Measurements from ENCODE around the gene CFAP57. TPM values are rescaled to one million over a fixed set of nuclear protein-coding genes. Genes with fewer than 3 reads are reported as not detected.
A peak's percentile ranks its signal among the peaks of the same experiment; 100 is the strongest.

The CFAP57 gene
- total and polyA plus RNA-seq, 2 of the 8 experiments (the other 6 are each of a cell fraction or from before 2014, with no cell fraction given) = 0.20 to 0.80 TPM

DNA sequence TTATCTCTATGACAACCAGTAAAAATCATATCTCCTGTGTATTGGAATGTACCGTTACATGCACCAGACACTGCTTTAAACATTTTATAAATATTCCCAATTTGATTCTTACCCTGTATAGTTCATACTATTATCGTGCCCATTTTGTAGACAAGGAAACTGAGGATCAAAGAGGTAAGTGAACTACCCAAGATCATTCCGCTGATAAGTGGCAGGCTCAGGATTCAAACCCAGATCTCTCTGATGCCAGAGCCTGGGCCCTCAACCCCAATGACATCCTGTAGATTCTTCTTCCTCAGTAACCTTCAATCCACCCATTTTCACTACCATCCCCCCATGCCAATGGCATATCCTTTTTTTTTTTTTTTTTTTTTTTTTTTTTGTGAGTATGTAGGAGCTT, 12.3 kb downstream of the CFAP57 start:
- Histone ChIP-seq H2BK20ac (ENCODE audit: low read length) (no peak overlapping the region), H3K9me3 (ENCODE audit: insufficient read depth in 2 of 2, low read depth in 1 of 2, low read length in 1 of 2) (no peaks in the 10 kb centered on the region), H3K27me3 (replicated peaks in 1 of 4; ENCODE audit: control insufficient read depth in 3 of 4, extremely low read depth in 1 of 4, insufficient read depth in 3 of 4, low read length in 3 of 4) (no peaks in the 10 kb centered on the region), H3K4me3 (ENCODE audit: extremely low read depth in 1 of 4, insufficient read depth in 2 of 4, low read depth in 3 of 4, low read length in 4 of 4) (no peak overlapping the region), H2BK5ac (ENCODE audit: low read depth, low read length) (no peak overlapping the region), H4K5ac (ENCODE audit: insufficient read length, low read depth, low read length) (no peak overlapping the region), H3K27ac (ENCODE audit: low read depth, low read length) (no peak overlapping the region), H3K23me2 (ENCODE audit: low read depth, low read length) (no peaks in the 10 kb centered on the region), H3K56ac (replicated peaks; ENCODE audit: insufficient read length, low read depth, low read length) (no peak overlapping the region), H4K91ac (replicated peaks; ENCODE audit: insufficient read length, low read length) (no peak overlapping the region), H3K36me3 (ENCODE audit: control insufficient read depth in 2 of 4, insufficient read depth in 4 of 4, low read length in 3 of 4) (no peaks in the 10 kb centered on the region), H3K4ac (replicated peaks; ENCODE audit: insufficient read length, low read depth, low read length) (no peak overlapping the region), H2AFZ (ENCODE audit: low read length) (no peak overlapping the region), H3K79me1 (ENCODE audit: low read depth, low read length) (no peaks in the 10 kb centered on the region), H3K9ac (replicated peaks in 1 of 4; ENCODE audit: extremely low read depth in 1 of 4, low read depth in 3 of 4, low read length in 3 of 4) (no peak overlapping the region), H2BK12ac (ENCODE audit: low read depth, low read length) (no peak overlapping the region), H3K4me2 (ENCODE audit: insufficient read depth in 1 of 2, low read depth in 2 of 2, low read length in 2 of 2) (no peak overlapping the region), H2BK15ac (ENCODE audit: low read length) (no peak overlapping the region), H4K20me1 (replicated peaks in 1 of 2; ENCODE audit: control insufficient read depth in 1 of 2, insufficient read depth in 2 of 2, low read length in 2 of 2) (no peaks in the 10 kb centered on the region), H3K4me1 (replicated peaks in 1 of 4; ENCODE audit: control insufficient read depth in 3 of 4, insufficient read depth in 4 of 4, low read length in 3 of 4) (no peaks in the 10 kb centered on the region), H3K23ac (ENCODE audit: insufficient read length) (no peak overlapping the region), H2BK120ac (replicated peaks; ENCODE audit: low read depth, low read length) (no peak overlapping the region), H3K18ac (ENCODE audit: extremely low read depth, low read length) (no peak overlapping the region), H3K79me2 (ENCODE audit: control insufficient read depth in 1 of 2, insufficient read depth in 2 of 2, low read length in 2 of 2) (no peaks in the 10 kb centered on the region), H2AK5ac (ENCODE audit: low read depth, low read length) (no peak overlapping the region), H4K8ac (ENCODE audit: extremely low read depth, insufficient read depth, low read length) (no peak overlapping the region), H3K14ac (ENCODE audit: insufficient read length) (no peak overlapping the region)
- CTCF ChIA-PET (ENCODE audit: partially characterized antibody) = no interaction called here
- TF ChIP-seq HDAC6 (IDR thresholded peaks at IDR 0.05; ENCODE audit: low read depth, low read length) = no peak
- TF ChIP-seq, protein P1, sequence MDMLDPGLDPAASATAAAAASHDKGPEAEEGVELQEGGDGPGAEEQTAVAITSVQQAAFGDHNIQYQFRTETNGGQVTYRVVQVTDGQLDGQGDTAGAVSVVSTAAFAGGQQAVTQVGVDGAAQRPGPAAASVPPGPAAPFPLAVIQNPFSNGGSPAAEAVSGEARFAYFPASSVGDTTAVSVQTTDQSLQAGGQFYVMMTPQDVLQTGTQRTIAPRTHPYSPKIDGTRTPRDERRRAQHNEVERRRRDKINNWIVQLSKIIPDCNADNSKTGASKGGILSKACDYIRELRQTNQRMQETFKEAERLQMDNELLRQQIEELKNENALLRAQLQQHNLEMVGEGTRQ (IDR thresholded peaks at IDR 0.05; ENCODE audit: low read length) = no peak
- TF ChIP-seq HDAC2 (IDR thresholded peaks at IDR 0.05; ENCODE audit: borderline replicate concordance in 1 of 2, low read depth in 2 of 2, low read length in 2 of 2) = no peak
- peak; percentile 78; the same call in 1 of the 2 replicates for TF ChIP-seq KDM1A (IDR thresholded peaks at IDR 0.05; ENCODE audit: borderline replicate concordance, low read length)
- POLR2A ChIA-PET (ENCODE audit: partially characterized antibody) = no interaction called here
- FAIRE-seq (no peak), DNase-seq (ENCODE audit: low read depth in 1 of 2, low spot score in 2 of 2) (no peak)
- WGBS, 2 experiments (ENCODE audit: extremely low coverage in 1 of 2, insufficient coverage in 1 of 2, insufficient read length in 1 of 2, insufficient replicate concordance in 2 of 2, low coverage in 1 of 2, low lambda C conversion rate in 2 of 2, missing lambda C conversion rate in 1 of 2) = 95% methylated on average over 3 of the region's 3 CpGs; no CpG with 5 or more reads in 1 of the 2 experiments

Data from H1 (cell line).